ENCODE data around the gene IL17D. TPM values are rescaled to one million over a fixed set of nuclear protein-coding genes. Genes with fewer than 3 reads are reported as not detected.

Gene IL17D
- total and polyA plus RNA-seq, 4 donors: 0.05 to 0.19 (median 0.14) TPM

GRCh38 chr13:20709369-20709768, 5.9 kb downstream of the IL17D start:
- H3K9ac ChIP-seq (ENCODE audit: low read depth in 1 of 2, low read length in 2 of 2): no peak overlapping the region
- H3K27ac ChIP-seq (ENCODE audit: low read depth in 1 of 2, low read length in 2 of 2): no peak overlapping the region
- no peak overlapping the region for H3K4me3 ChIP-seq (ENCODE audit: low read depth in 1 of 3, low read length in 3 of 3)
- H3K27me3 ChIP-seq (ENCODE audit: control insufficient read depth in 4 of 4, insufficient read depth in 4 of 4, low read length in 3 of 4): no peaks in the 10 kb centered on the region
- peaks cover 0 to 8% (median 6%) of the 10 kb centered on the region in 4 donors for H3K4me1 ChIP-seq (ENCODE audit: control insufficient read depth in 4 of 4, insufficient read depth in 4 of 4, low read length in 3 of 4)
- H3K36me3 ChIP-seq (ENCODE audit: control insufficient read depth in 4 of 4, insufficient read depth in 3 of 4, low read depth in 1 of 4, low read length in 3 of 4): no peaks in the 10 kb centered on the region
- WGBS: 85% methylated on average over 8 of the region's 8 CpGs
- TF ChIP-seq SP1 (IDR thresholded peaks at IDR 0.05) (no peak), REST (IDR thresholded peaks at IDR 0.05) (no peak), RXRA (IDR thresholded peaks at IDR 0.05) (no peak), HNF4G (IDR thresholded peaks at IDR 0.05) (no peak), RAD21 (IDR thresholded peaks at IDR 0.05) (no peak), ZBTB33 (IDR thresholded peaks at IDR 0.05) (no peak), FOXA2 (IDR thresholded peaks at IDR 0.05) (no peak), JUND (IDR thresholded peaks at IDR 0.05) (no peak), NR2F2 (IDR thresholded peaks at IDR 0.05) (no peak), TAF1 (conservative IDR thresholded peaks at IDR 0.05) (no peak), MAX (IDR thresholded peaks at IDR 0.05) (no peak), HNF4A (conservative IDR thresholded peaks at IDR 0.05) (no peak)
- H3K9me3 ChIP-seq (ENCODE audit: control insufficient read depth in 4 of 4, low read length in 3 of 4): no peaks in the 10 kb centered on the region
- DNase-seq (ENCODE audit: low spot score): no peak

- TF ChIP-seq RXRA (IDR thresholded peaks at IDR 0.05) (no peak), GABPA (IDR thresholded peaks at IDR 0.05 in 1 of 2, conservative IDR thresholded peaks at IDR 0.05 in 1 of 2) (no peak), RAD21 (IDR thresholded peaks at IDR 0.05) (no peak), FOXA1 (IDR thresholded peaks at IDR 0.05) (no peak)
- H3K4me1 ChIP-seq (ENCODE audit: control insufficient read depth in 4 of 4, insufficient read depth in 4 of 4, low read length in 3 of 4): peaks cover 0 to 7% (median 4%) of the 10 kb centered on the region in 4 donors
- H3K9ac ChIP-seq (ENCODE audit: low read depth in 1 of 2, low read length in 2 of 2): no peak overlapping the region
- H3K36me3 ChIP-seq (ENCODE audit: control insufficient read depth in 4 of 4, insufficient read depth in 3 of 4, low read depth in 1 of 4, low read length in 3 of 4): no peaks in the 10 kb centered on the region
- H3K9me3 ChIP-seq (ENCODE audit: control insufficient read depth in 4 of 4, low read length in 3 of 4): no peaks in the 10 kb centered on the region
- H3K27me3 ChIP-seq (ENCODE audit: control insufficient read depth in 4 of 4, insufficient read depth in 4 of 4, low read length in 3 of 4): no peaks in the 10 kb centered on the region
- no peak overlapping the region for H3K4me3 ChIP-seq (ENCODE audit: low read depth in 1 of 3, low read length in 3 of 3)
- WGBS: 67% methylated on average over 4 of the region's 4 CpGs
- no peak for DNase-seq (ENCODE audit: low spot score)
- no peak overlapping the region for H3K27ac ChIP-seq (ENCODE audit: low read depth in 1 of 2, low read length in 2 of 2)
Measured at GRCh38 chr13:20709782-20710181, 6.3 kb downstream of the IL17D start.

Measured in liver (tissue), 9 donors.